ENCODE data around the gene MRPS12. TPM values are rescaled to one million over a fixed set of nuclear protein-coding genes. Genes with fewer than 3 reads are reported as not detected.

The MRPS12 gene
- total RNA-seq, 2 donors from 2014 or later = 16.6 to 16.8 TPM

DNA sequence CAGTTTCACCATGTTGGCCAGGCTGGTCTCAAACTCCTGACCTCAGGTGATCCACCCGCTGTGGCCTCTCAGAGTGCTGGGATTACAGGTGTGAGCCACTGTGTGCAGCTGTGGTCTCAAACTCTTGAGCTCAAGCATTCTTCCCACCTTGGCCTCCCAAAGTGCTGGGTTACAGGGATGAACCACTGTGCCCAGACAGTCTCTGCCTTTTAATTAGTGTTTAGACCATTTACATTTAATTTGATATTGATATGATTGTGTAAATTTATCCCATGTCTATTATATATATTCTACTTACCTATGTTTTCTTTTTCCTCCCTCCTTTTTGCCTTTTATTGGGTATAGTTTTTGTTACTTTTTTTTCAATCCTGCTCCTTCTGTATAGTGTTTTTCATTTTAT is 29.1 kb upstream of the MRPS12 start:
- H3K4me3 ChIP-seq = no peak overlapping the region
- WGBS, 2 donors = 100% methylated on average over 1 of the region's 1 CpG
- no peaks in the 10 kb centered on the region for H3K9me3 ChIP-seq
- DNase-seq (no peak), ATAC-seq (no peak)
- no peak overlapping the region for H3K27ac ChIP-seq
- H3K36me3 ChIP-seq (replicated peaks in 1 of 2; ENCODE audit: insufficient read depth in 1 of 2, low read depth in 2 of 2) = peaks cover 3 to 7% of the 10 kb centered on the region in 2 donors
- H3K27me3 ChIP-seq = no peaks in the 10 kb centered on the region
- H3K4me1 ChIP-seq = peaks cover 32% of the 10 kb centered on the region
- TF ChIP-seq, protein P1, sequence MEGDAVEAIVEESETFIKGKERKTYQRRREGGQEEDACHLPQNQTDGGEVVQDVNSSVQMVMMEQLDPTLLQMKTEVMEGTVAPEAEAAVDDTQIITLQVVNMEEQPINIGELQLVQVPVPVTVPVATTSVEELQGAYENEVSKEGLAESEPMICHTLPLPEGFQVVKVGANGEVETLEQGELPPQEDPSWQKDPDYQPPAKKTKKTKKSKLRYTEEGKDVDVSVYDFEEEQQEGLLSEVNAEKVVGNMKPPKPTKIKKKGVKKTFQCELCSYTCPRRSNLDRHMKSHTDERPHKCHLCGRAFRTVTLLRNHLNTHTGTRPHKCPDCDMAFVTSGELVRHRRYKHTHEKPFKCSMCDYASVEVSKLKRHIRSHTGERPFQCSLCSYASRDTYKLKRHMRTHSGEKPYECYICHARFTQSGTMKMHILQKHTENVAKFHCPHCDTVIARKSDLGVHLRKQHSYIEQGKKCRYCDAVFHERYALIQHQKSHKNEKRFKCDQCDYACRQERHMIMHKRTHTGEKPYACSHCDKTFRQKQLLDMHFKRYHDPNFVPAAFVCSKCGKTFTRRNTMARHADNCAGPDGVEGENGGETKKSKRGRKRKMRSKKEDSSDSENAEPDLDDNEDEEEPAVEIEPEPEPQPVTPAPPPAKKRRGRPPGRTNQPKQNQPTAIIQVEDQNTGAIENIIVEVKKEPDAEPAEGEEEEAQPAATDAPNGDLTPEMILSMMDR (IDR thresholded peaks at IDR 0.05) = no peak
- no peak for TF ChIP-seq POLR2A (IDR thresholded peaks at IDR 0.05)
- intact Hi-C loops (cut with DNase I) = no loop called here

DNA sequence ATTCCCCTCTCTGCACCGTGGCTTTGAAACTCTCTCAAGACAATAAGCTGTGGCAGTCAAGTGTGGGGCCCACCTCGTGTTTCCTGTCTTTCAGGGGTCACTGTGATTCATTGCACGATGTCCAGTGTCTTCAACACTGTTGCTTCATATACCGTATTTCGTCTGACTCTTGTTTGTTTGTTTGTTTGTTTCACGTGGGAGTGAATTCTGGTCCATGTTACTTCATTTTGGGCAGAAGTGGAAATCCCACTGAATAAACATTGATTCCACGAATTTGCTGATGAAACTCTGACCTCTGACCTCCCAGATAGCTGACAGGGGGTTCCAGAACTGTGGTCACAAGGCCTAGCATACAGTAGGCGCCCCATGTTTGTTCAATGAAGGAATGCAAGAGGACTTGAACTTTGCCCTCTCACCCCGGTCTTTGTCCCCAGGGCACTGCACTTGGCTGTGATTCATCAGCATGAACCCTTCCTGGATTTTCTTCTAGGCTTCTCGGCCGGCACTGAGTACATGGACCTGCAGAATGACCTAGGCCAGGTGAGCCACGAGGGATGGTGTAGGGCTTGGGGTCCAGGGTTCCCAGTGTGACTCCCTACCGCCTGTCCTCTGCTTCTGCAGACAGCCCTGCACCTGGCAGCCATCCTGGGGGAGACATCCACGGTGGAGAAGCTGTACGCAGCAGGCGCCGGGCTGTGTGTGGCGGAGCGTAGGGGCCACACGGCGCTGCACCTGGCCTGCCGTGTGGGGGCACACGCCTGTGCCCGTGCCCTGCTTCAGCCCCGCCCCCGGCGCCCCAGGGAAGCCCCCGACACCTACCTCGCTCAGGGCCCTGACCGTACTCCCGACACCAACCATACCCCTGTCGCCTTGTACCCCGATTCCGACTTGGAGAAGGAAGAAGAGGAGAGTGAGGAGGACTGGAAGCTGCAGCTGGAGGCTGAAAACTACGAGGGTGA is 25.9 kb upstream of the MRPS12 start:
- Histone ChIP-seq H3K4me3 (no peak overlapping the region), H3K9me3 (no peaks in the 10 kb centered on the region), H3K4me1 (peaks cover 15% of the 10 kb centered on the region), H3K36me3 (replicated peaks in 1 of 2; ENCODE audit: insufficient read depth in 1 of 2, low read depth in 2 of 2) (peaks cover 3 to 13% of the 10 kb centered on the region in 2 donors), H3K27me3 (no peaks in the 10 kb centered on the region), H3K27ac (no peak overlapping the region)
- WGBS, 2 donors = 83 to 88% methylated on average over 20 to 35 of the region's 35 CpGs
- ATAC-seq (no peak), DNase-seq (no peak)
- TF ChIP-seq POLR2A (IDR thresholded peaks at IDR 0.05) = no peak
- TF ChIP-seq, protein P1 (IDR thresholded peaks at IDR 0.05) = no peak
- intact Hi-C loops (cut with DNase I) = no loop called here

DNA sequence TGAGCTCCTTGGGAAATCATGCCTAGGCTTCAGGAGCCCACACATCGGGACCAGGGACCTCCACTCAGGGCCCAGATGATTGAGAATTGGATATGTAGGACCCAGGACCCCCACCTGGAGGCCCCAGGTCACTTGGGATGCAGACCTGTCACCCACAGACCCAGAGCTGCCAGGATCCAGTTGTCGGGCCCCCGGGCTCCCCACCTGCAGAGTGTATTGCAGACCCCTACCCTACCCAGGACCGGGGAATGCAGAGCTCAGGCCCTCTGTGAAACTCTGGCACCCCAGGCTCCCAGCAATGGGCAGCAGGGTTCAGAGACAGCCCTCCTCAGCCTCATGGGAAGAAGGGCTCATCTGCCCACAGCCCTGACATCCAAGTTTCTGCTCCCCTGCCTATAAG is 25.1 kb upstream of the MRPS12 start:
- Histone ChIP-seq H3K27me3 (no peaks in the 10 kb centered on the region), H3K4me1 (peaks cover 11% of the 10 kb centered on the region), H3K9me3 (no peaks in the 10 kb centered on the region), H3K36me3 (replicated peaks in 1 of 2; ENCODE audit: insufficient read depth in 1 of 2, low read depth in 2 of 2) (peaks cover 3 to 13% of the 10 kb centered on the region in 2 donors), H3K27ac (no peak overlapping the region), H3K4me3 (no peak overlapping the region)
- no peak for DNase-seq
- no peak for TF ChIP-seq POLR2A (IDR thresholded peaks at IDR 0.05)
- TF ChIP-seq, protein P1 (IDR thresholded peaks at IDR 0.05) = no peak
- intact Hi-C loops (cut with DNase I) = no loop called here
- no peak for ATAC-seq
- WGBS, 2 donors = 93% methylated on average over 4 of the region's 4 CpGs; no CpG with 5 or more reads in 1 of the 2 donors

DNA sequence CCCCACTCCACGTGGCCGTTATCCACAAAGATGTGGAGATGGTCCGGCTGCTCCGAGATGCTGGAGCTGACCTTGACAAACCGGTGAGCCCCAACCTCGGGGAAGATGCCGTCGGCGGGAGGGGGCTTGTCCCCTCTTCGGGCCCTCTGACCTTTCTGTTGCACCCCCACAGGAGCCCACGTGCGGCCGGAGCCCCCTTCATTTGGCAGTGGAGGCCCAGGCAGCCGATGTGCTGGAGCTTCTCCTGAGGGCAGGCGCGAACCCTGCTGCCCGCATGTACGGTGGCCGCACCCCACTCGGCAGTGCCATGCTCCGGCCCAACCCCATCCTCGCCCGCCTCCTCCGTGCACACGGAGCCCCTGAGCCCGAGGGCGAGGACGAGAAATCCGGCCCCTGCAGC is 23.5 kb upstream of the MRPS12 start:
- ATAC-seq = no peak

More for the DNA sequence above, 23.5 kb upstream of the MRPS12 start:
- H3K9me3 ChIP-seq = no peaks in the 10 kb centered on the region
- no peak overlapping the region for H3K27ac ChIP-seq
- WGBS, 2 donors = 89 to 97% methylated on average over 18 to 19 of the region's 29 CpGs
- H3K4me3 ChIP-seq = no peak overlapping the region
- intact Hi-C loops (cut with DNase I) = no loop called here
- peaks cover 3 to 13% of the 10 kb centered on the region in 2 donors for H3K36me3 ChIP-seq (replicated peaks in 1 of 2; ENCODE audit: insufficient read depth in 1 of 2, low read depth in 2 of 2)
- H3K27me3 ChIP-seq = no peaks in the 10 kb centered on the region
- no peak for TF ChIP-seq POLR2A (IDR thresholded peaks at IDR 0.05)
- TF ChIP-seq, protein P1 (IDR thresholded peaks at IDR 0.05) = no peak
- no peaks in the 10 kb centered on the region for H3K4me1 ChIP-seq
- DNase-seq = no peak
